GM12878 (cell line): ENCODE measurements around the gene DKK3.

Source experiments
- EP300 ChIP-seq, 2 experiments: fragments of 150-350 bp in 1 of 2; IDR thresholded peaks; 2 replicates each; pipeline ENCODE4 v1.6.1; 2011 to 2012; ENCODE audit warnings: low read depth in 2 of 2, low read length in 2 of 2, borderline replicate concordance in 1 of 2, improper control_type of control experiment in 1 of 2, inconsistent platforms in 1 of 2; ENCODE audit not compliant: control insufficient read depth in 1 of 2
- FOXM1 ChIP-seq: IDR thresholded peaks from 2 replicates; pipeline ENCODE4 v1.6.1; 2012; ENCODE audit warnings: low read depth, mild to moderate bottlenecking, inconsistent platforms, low read length, moderate library complexity
- NR2C2 ChIP-seq: IDR thresholded peaks from 2 replicates; pipeline ENCODE4 v1.6.1; 2011; ENCODE audit warnings: borderline replicate concordance, low read depth; ENCODE audit not compliant: control insufficient read depth, insufficient read length
- ZNF207 ChIP-seq: fragments of 450-650 bp; IDR thresholded peaks from 2 replicates; pipeline ENCODE4 v1.6.1; 2014; ENCODE audit warnings: antibody characterized with exemption, mild to moderate bottlenecking, borderline replicate concordance
- TF ChIP-seq, protein P1 (sequence below): IDR thresholded peaks from 2 replicates; pipeline ENCODE4 v1.6.1; 2012; ENCODE audit warnings: low read depth, low read length, improper control_type of control experiment
- TF ChIP-seq, protein P2 (sequence below): fragments of 450-650 bp; IDR thresholded peaks from 2 replicates; pipeline ENCODE4 v1.6.1; 2017; ENCODE audit warnings: mild to moderate bottlenecking
- TF ChIP-seq, protein P3 (sequence below), 3 experiments: IDR thresholded peaks in 2 of 3; conservative IDR thresholded peaks in 1 of 3; 2 replicates each; pipeline ENCODE4 v1.5.1; 2011; ENCODE audit warnings: low read depth in 3 of 3, low read length in 3 of 3, mild to moderate bottlenecking in 3 of 3, control low read depth in 2 of 3, moderate library complexity in 2 of 3, inconsistent platforms in 1 of 3, mixed read lengths in 1 of 3; ENCODE audit not compliant: control insufficient read depth in 2 of 3, insufficient read depth in 1 of 3; ENCODE audit errors: extremely low read depth in 1 of 3
- TF ChIP-seq, protein P4 (sequence below): IDR thresholded peaks from 2 replicates; pipeline ENCODE4 v1.6.1; 2011; ENCODE audit warnings: low read depth, low read length, improper control_type of control experiment, borderline replicate concordance

DNA sequence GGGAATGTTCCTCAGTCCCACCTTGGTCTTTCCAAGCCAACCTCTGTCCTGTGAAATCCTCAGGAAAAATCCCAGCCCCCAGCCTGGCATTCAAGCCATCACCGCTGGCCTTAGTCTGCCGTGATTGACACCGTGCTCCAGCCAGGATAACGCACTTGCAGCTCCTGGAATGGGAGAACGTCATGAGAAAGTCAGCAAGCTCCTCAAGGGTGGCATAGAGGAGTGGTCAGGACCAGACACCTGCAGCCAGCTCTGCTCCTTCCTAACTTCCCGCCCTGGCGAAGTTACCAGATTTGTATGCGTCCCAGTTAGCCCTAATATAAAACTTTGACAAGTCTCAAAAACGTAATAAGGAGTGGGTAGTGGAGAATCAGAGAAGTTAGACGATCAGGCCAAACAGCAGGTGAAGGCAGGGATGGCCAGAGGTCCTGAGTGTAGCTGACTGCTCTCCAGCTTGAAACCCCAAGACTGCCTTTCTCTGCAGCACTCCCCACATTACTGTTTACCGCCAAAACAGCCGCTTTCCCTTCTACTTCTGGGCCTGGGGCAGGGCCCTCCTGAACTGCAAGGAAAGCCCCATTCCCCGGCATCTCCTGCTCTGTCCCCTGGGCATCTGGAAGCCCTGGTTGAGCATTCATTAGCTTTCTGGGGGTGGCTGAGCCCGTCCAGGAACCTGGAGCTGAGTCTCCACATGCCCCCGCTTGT lies 1.3 kb upstream of the DKK3 start:
- TF ChIP-seq, protein P1, sequence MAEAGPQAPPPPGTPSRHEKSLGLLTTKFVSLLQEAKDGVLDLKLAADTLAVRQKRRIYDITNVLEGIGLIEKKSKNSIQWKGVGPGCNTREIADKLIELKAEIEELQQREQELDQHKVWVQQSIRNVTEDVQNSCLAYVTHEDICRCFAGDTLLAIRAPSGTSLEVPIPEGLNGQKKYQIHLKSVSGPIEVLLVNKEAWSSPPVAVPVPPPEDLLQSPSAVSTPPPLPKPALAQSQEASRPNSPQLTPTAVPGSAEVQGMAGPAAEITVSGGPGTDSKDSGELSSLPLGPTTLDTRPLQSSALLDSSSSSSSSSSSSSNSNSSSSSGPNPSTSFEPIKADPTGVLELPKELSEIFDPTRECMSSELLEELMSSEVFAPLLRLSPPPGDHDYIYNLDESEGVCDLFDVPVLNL: no peak
- TF ChIP-seq FOXM1 (no peak), ZNF207 (no peak), NR2C2 (no peak), EP300 (IDR thresholded peaks at IDR 0.05; ENCODE audit: borderline replicate concordance in 1 of 2, control insufficient read depth in 1 of 2, low read depth in 2 of 2, low read length in 2 of 2) (no peak)
- TF ChIP-seq, protein P2, sequence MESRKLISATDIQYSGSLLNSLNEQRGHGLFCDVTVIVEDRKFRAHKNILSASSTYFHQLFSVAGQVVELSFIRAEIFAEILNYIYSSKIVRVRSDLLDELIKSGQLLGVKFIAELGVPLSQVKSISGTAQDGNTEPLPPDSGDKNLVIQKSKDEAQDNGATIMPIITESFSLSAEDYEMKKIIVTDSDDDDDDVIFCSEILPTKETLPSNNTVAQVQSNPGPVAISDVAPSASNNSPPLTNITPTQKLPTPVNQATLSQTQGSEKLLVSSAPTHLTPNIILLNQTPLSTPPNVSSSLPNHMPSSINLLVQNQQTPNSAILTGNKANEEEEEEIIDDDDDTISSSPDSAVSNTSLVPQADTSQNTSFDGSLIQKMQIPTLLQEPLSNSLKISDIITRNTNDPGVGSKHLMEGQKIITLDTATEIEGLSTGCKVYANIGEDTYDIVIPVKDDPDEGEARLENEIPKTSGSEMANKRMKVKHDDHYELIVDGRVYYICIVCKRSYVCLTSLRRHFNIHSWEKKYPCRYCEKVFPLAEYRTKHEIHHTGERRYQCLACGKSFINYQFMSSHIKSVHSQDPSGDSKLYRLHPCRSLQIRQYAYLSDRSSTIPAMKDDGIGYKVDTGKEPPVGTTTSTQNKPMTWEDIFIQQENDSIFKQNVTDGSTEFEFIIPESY: no peak
- TF ChIP-seq, protein P3, sequence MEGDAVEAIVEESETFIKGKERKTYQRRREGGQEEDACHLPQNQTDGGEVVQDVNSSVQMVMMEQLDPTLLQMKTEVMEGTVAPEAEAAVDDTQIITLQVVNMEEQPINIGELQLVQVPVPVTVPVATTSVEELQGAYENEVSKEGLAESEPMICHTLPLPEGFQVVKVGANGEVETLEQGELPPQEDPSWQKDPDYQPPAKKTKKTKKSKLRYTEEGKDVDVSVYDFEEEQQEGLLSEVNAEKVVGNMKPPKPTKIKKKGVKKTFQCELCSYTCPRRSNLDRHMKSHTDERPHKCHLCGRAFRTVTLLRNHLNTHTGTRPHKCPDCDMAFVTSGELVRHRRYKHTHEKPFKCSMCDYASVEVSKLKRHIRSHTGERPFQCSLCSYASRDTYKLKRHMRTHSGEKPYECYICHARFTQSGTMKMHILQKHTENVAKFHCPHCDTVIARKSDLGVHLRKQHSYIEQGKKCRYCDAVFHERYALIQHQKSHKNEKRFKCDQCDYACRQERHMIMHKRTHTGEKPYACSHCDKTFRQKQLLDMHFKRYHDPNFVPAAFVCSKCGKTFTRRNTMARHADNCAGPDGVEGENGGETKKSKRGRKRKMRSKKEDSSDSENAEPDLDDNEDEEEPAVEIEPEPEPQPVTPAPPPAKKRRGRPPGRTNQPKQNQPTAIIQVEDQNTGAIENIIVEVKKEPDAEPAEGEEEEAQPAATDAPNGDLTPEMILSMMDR (IDR thresholded peaks at IDR 0.05 in 2 of 3, conservative IDR thresholded peaks at IDR 0.05 in 1 of 3; ENCODE audit: control insufficient read depth in 2 of 3, extremely low read depth in 1 of 3, insufficient read depth in 1 of 3, low read depth in 3 of 3, low read length in 3 of 3): no peak
- TF ChIP-seq, protein P4, sequence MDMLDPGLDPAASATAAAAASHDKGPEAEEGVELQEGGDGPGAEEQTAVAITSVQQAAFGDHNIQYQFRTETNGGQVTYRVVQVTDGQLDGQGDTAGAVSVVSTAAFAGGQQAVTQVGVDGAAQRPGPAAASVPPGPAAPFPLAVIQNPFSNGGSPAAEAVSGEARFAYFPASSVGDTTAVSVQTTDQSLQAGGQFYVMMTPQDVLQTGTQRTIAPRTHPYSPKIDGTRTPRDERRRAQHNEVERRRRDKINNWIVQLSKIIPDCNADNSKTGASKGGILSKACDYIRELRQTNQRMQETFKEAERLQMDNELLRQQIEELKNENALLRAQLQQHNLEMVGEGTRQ: no peak
